MCF 10A (cell line): ENCODE data around the gene ZP2. TPM values are rescaled to one million over a fixed set of nuclear protein-coding genes. Genes with fewer than 3 reads are reported as not detected.

Source experiments
- BruUV-seq: library from RNA; stranded (reverse); fragments of 400-500 nt; replicated peaks from 2 replicates; lab custom pipeline; 2021; lab: Mats Ljungman, UMichigan
- CTCF ChIA-PET: fragments of 300-600 bp; sonication (Branson Sonifier 250); formaldehyde crosslinking; extraction: SDS; loops from one replicate; lab custom pipeline; 2021; ENCODE audit warnings: antibody characterized with exemption, inconsistent platforms; lab: Yijun Ruan, JAX
- POLR2A ChIA-PET: fragments of 300-600, 350-650 bp; sonication (Branson Sonifier 250); formaldehyde crosslinking; extraction: SDS; loops from one replicate; lab custom pipeline; 2020; ENCODE audit warnings: antibody characterized with exemption, inconsistent platforms; lab: Yijun Ruan, JAX
- DNase-seq: peaks from one replicate; pipeline ENCODE4 v3.0.0-alpha.2; 2018; ENCODE audit not compliant: unreplicated experiment
- H3K27ac Mint-ChIP-seq: one replicate; pipeline ENCODE4 v1.8.0; 2022; ENCODE audit warnings: mild to moderate bottlenecking, low read depth, mixed read lengths; ENCODE audit not compliant: unreplicated experiment
- H3K27me3 Mint-ChIP-seq: one replicate; pipeline ENCODE4 v1.8.0; 2022; ENCODE audit warnings: mixed read lengths; ENCODE audit not compliant: insufficient read depth, unreplicated experiment
- H3K36me3 Mint-ChIP-seq: one replicate; pipeline ENCODE4 v1.8.0; 2022; ENCODE audit warnings: mild to moderate bottlenecking, moderate library complexity, mixed read lengths; ENCODE audit not compliant: insufficient read depth, unreplicated experiment
- H3K4me1 Mint-ChIP-seq: one replicate; pipeline ENCODE4 v1.8.0; 2022; ENCODE audit warnings: mixed read lengths; ENCODE audit not compliant: insufficient read depth, unreplicated experiment
- H3K4me3 Mint-ChIP-seq: one replicate; pipeline ENCODE4 v1.8.0; 2022; ENCODE audit warnings: mild to moderate bottlenecking, moderate library complexity, mixed read lengths; ENCODE audit not compliant: unreplicated experiment
- H3K9me3 Mint-ChIP-seq: one replicate; pipeline ENCODE4 v1.8.0; 2022; ENCODE audit warnings: mixed read lengths; ENCODE audit not compliant: unreplicated experiment
- CTCF ChIP-seq: fragments of 200-600 bp; IDR thresholded peaks from one replicate; pipeline ENCODE4 v1.8.0; 2022; ENCODE audit warnings: antibody characterized with exemption, mild to moderate bottlenecking; ENCODE audit not compliant: unreplicated experiment
- intact Hi-C: fragments of 100-400 bp; cut with micrococcal nuclease; formaldehyde crosslinking; loops from 2 replicates; pipeline ENCODE4 v1.14.1; 2022
- total RNA-seq: library from RNA; stranded (reverse); gene quantifications from 2 replicates; pipeline ENCODE4 v1.2.3, GENCODE V29; 2022

Gene ZP2
- total RNA-seq, 1 experiment from 2014 or later = not detected

DNA sequence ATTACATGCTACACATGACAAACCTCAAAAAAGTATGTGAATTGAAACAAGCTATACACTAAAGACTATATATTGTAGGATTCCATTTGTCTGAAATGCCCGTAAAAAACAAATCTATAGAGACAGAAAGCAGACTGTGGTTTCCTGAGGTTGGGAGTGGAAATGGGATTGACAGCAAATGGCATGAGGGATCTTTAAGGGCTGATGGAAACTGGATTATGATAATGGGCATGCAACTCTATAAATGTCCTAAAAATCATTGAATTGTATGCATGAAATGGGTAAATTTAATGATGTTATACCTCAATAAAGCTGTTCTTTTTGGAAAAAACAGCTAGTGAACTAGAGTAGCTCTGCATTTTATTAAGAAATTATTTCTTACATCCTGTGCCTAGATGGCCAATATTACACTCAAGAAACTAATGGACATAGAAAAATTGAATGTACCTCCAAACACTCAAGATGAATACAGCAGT is 21.7 kb upstream of the ZP2 start:
- no peak for DNase-seq
- no peak overlapping the region for H3K27ac Mint-ChIP-seq
- no peaks in the 10 kb centered on the region for H3K9me3 Mint-ChIP-seq
- no peak overlapping the region for H3K4me3 Mint-ChIP-seq
- ChIA-PET POLR2A (no interaction called here), CTCF (no interaction called here)
- H3K4me1 Mint-ChIP-seq = no peaks in the 10 kb centered on the region
- no TSS peak for BruUV-seq
- intact Hi-C loops = no loop called here
- peaks cover 82% of the 10 kb centered on the region for H3K27me3 Mint-ChIP-seq
- no peak for TF ChIP-seq CTCF
- no peaks in the 10 kb centered on the region for H3K36me3 Mint-ChIP-seq

- no peaks in the 10 kb centered on the region for H3K4me1 Mint-ChIP-seq
- no peak overlapping the region for H3K4me3 Mint-ChIP-seq
- H3K27me3 Mint-ChIP-seq = peaks cover 96% of the 10 kb centered on the region
- intact Hi-C loops = no loop called here
- H3K27ac Mint-ChIP-seq = no peak overlapping the region
- H3K9me3 Mint-ChIP-seq = no peaks in the 10 kb centered on the region
- ChIA-PET POLR2A (no interaction called here), CTCF (interaction anchor here (1.2 kb wide), 1 partner anchor 40 kb away, joined by 5 read pairs; no protein-coding TSS in a partner anchor)
- no TSS peak for BruUV-seq
- no peaks in the 10 kb centered on the region for H3K36me3 Mint-ChIP-seq
- TF ChIP-seq CTCF = no peak
- DNase-seq = no peak
These were observed 17.0 kb upstream of the ZP2 start for GRCh38 chr16:21228361-21228872.

DNA sequence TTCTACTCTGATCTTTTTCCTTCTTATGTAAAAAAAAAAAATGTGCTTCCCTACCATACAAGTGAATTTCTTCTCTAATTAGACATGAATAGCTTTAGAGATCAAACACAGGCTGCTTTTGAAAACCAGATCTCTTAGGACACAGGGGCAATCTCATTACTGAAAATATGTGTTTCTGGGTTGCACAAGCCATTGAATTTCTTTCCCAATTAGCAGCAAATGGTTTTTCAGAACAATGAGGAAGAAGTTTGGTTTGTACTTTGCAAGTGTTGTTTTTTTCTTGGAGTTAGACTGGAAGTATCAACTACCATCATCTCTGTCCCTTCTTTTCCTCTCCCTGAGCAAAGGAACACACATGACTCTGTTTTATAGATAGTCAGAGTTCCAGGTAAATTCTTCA is 16.5 kb upstream of the ZP2 start:
- Mint-ChIP-seq H3K36me3 (no peaks in the 10 kb centered on the region), H3K4me1 (no peaks in the 10 kb centered on the region), H3K4me3 (no peak overlapping the region), H3K27ac (no peak overlapping the region), H3K27me3 (peaks cover 96% of the 10 kb centered on the region), H3K9me3 (no peaks in the 10 kb centered on the region)
- POLR2A ChIA-PET = no interaction called here
- BruUV-seq = no TSS peak
- no peak for DNase-seq
- TF ChIP-seq CTCF = no peak
- intact Hi-C loops = no loop called here
- CTCF ChIA-PET = interaction anchor here (1.2 kb wide), 1 partner anchor 39 kb away, joined by 5 read pairs; no protein-coding TSS in a partner anchor

DNA sequence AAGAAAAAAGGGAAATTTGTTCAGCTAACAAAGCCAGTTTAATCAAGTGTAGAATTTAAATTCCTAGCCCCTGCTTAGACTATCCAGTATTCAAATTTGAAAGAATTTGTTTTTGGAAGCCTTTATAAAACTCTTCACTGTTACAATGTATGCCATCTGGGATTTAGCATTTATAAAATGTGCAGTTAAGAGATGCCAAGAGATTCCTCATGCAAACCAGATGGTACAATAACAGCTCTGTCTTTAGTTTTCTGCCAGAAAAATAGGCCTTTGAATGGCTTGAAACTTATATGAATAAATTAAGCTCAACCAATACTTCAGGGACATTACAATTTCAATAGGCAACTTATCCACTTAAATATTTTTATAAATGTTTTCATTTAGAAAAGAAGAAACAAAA is 15.4 kb upstream of the ZP2 start:
- no TSS peak for BruUV-seq
- CTCF ChIA-PET = no interaction called here
- no peak for DNase-seq
- TF ChIP-seq CTCF = no peak
- Mint-ChIP-seq H3K36me3 (no peaks in the 10 kb centered on the region), H3K4me3 (no peak overlapping the region), H3K27me3 (peaks cover 91% of the 10 kb centered on the region), H3K27ac (no peak overlapping the region), H3K4me1 (no peaks in the 10 kb centered on the region), H3K9me3 (no peaks in the 10 kb centered on the region)
- POLR2A ChIA-PET = no interaction called here
- intact Hi-C loops = no loop called here
